GM18868 (cell line): ENCODE measurements around the gene ELAVL3.
A peak's percentile ranks its signal among the peaks of the same experiment; 100 is the strongest.

Experiments used
- ATAC-seq: cut with Tn5 transposase; IDR thresholded peaks from one replicate; pipeline ENCODE4 v1.9.1; 2021; ENCODE audit warnings: mild to moderate bottlenecking, moderate library complexity; ENCODE audit not compliant: unreplicated experiment

ELAVL3 gene

GRCh38 chr19:11480715-11481533 is at the start of gene ELAVL3:
TSS of gene ELAVL3 (minus strand) at chr19:11481046. CDS start at chr19:11480608, 438 bp downstream.
- no peak for ATAC-seq

- ATAC-seq: no peak
Measured at GRCh38 chr19:11530432-11530831, 49.6 kb upstream of the ELAVL3 start.

- peak; percentile 94 for ATAC-seq
Measured at GRCh38 chr19:11528551-11529341, 47.9 kb upstream of the ELAVL3 start, which contains the start of gene ECSIT. TSS of gene ECSIT (minus strand) at chr19:11529134. CDS start at chr19:11519170, 9,964 bp downstream.

GRCh38 chr19:11519138-11519537 is 38.3 kb upstream of the ELAVL3 start:
- no peak for ATAC-seq

GRCh38 chr19:11513946-11514345 is 33.1 kb upstream of the ELAVL3 start:
- no peak for ATAC-seq

GRCh38 chr19:11510444-11510843 is 29.6 kb upstream of the ELAVL3 start:
- ATAC-seq: no peak

- ATAC-seq: no peak
Measured at GRCh38 chr19:11507370-11508078, 26.7 kb upstream of the ELAVL3 start.

GRCh38 chr19:11506967-11507366 is 26.1 kb upstream of the ELAVL3 start:
- ATAC-seq: no peak

GRCh38 chr19:11506101-11506555 is 25.3 kb upstream of the ELAVL3 start:
- ATAC-seq: peak; percentile 8

GRCh38 chr19:11505504-11506100 is 24.8 kb upstream of the ELAVL3 start, which contains the start of gene ZNF653:
TSS of gene ZNF653 (minus strand) at chr19:11505839. CDS start at chr19:11505786, 53 bp downstream.
- peak; percentile 49 for ATAC-seq

- peak; percentile 90 for ATAC-seq
Measured at GRCh38 chr19:11505032-11505503, 24.2 kb upstream of the ELAVL3 start.

GRCh38 chr19:11504502-11505031 is 23.7 kb upstream of the ELAVL3 start:
- ATAC-seq: no peak

GRCh38 chr19:11499890-11500420 is 19.1 kb upstream of the ELAVL3 start:
- no peak for ATAC-seq

GRCh38 chr19:11499220-11499726 is 18.4 kb upstream of the ELAVL3 start:
- ATAC-seq: no peak

GRCh38 chr19:11496391-11497163 is 15.7 kb upstream of the ELAVL3 start:
- no peak for ATAC-seq

- ATAC-seq: no peak
Measured at GRCh38 chr19:11495885-11496284, 15.0 kb upstream of the ELAVL3 start.

- ATAC-seq: no peak
Measured at GRCh38 chr19:11495481-11495880, 14.6 kb upstream of the ELAVL3 start.

GRCh38 chr19:11494634-11495285 is 13.9 kb upstream of the ELAVL3 start:
- no peak for ATAC-seq
